ENCODE results near the gene TTC9C. TPM values are rescaled to one million over a fixed set of nuclear protein-coding genes. Genes with fewer than 3 reads are reported as not detected.

TTC9C gene
- total and polyA plus RNA-seq, 2 of the 8 experiments (the other 6 are each of a cell fraction or from before 2014, with no cell fraction given): 25.4 to 34.1 TPM

- TF ChIP-seq, protein P1, sequence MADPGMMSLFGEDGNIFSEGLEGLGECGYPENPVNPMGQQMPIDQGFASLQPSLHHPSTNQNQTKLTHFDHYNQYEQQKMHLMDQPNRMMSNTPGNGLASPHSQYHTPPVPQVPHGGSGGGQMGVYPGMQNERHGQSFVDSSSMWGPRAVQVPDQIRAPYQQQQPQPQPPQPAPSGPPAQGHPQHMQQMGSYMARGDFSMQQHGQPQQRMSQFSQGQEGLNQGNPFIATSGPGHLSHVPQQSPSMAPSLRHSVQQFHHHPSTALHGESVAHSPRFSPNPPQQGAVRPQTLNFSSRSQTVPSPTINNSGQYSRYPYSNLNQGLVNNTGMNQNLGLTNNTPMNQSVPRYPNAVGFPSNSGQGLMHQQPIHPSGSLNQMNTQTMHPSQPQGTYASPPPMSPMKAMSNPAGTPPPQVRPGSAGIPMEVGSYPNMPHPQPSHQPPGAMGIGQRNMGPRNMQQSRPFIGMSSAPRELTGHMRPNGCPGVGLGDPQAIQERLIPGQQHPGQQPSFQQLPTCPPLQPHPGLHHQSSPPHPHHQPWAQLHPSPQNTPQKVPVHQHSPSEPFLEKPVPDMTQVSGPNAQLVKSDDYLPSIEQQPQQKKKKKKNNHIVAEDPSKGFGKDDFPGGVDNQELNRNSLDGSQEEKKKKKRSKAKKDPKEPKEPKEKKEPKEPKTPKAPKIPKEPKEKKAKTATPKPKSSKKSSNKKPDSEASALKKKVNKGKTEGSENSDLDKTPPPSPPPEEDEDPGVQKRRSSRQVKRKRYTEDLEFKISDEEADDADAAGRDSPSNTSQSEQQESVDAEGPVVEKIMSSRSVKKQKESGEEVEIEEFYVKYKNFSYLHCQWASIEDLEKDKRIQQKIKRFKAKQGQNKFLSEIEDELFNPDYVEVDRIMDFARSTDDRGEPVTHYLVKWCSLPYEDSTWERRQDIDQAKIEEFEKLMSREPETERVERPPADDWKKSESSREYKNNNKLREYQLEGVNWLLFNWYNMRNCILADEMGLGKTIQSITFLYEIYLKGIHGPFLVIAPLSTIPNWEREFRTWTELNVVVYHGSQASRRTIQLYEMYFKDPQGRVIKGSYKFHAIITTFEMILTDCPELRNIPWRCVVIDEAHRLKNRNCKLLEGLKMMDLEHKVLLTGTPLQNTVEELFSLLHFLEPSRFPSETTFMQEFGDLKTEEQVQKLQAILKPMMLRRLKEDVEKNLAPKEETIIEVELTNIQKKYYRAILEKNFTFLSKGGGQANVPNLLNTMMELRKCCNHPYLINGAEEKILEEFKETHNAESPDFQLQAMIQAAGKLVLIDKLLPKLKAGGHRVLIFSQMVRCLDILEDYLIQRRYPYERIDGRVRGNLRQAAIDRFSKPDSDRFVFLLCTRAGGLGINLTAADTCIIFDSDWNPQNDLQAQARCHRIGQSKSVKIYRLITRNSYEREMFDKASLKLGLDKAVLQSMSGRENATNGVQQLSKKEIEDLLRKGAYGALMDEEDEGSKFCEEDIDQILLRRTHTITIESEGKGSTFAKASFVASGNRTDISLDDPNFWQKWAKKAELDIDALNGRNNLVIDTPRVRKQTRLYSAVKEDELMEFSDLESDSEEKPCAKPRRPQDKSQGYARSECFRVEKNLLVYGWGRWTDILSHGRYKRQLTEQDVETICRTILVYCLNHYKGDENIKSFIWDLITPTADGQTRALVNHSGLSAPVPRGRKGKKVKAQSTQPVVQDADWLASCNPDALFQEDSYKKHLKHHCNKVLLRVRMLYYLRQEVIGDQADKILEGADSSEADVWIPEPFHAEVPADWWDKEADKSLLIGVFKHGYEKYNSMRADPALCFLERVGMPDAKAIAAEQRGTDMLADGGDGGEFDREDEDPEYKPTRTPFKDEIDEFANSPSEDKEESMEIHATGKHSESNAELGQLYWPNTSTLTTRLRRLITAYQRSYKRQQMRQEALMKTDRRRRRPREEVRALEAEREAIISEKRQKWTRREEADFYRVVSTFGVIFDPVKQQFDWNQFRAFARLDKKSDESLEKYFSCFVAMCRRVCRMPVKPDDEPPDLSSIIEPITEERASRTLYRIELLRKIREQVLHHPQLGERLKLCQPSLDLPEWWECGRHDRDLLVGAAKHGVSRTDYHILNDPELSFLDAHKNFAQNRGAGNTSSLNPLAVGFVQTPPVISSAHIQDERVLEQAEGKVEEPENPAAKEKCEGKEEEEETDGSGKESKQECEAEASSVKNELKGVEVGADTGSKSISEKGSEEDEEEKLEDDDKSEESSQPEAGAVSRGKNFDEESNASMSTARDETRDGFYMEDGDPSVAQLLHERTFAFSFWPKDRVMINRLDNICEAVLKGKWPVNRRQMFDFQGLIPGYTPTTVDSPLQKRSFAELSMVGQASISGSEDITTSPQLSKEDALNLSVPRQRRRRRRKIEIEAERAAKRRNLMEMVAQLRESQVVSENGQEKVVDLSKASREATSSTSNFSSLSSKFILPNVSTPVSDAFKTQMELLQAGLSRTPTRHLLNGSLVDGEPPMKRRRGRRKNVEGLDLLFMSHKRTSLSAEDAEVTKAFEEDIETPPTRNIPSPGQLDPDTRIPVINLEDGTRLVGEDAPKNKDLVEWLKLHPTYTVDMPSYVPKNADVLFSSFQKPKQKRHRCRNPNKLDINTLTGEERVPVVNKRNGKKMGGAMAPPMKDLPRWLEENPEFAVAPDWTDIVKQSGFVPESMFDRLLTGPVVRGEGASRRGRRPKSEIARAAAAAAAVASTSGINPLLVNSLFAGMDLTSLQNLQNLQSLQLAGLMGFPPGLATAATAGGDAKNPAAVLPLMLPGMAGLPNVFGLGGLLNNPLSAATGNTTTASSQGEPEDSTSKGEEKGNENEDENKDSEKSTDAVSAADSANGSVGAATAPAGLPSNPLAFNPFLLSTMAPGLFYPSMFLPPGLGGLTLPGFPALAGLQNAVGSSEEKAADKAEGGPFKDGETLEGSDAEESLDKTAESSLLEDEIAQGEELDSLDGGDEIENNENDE (IDR thresholded peaks at IDR 0.05; ENCODE audit: insufficient replicate concordance, low read length): no peak
- TF ChIP-seq KDM4A (IDR thresholded peaks at IDR 0.05; ENCODE audit: low read depth, low read length, severe bottlenecking) (peak; percentile 58), KDM1A (IDR thresholded peaks at IDR 0.05; ENCODE audit: borderline replicate concordance, low read length) (peak; percentile 97), POLR2A (IDR thresholded peaks at IDR 0.05; ENCODE audit: control extremely low read depth in 1 of 2, low read depth in 2 of 2, low read length in 2 of 2) (peak; percentile 78 to 95), BACH1 (IDR thresholded peaks at IDR 0.05; ENCODE audit: low read length) (peak; percentile 50; the same call in 1 of the 2 replicates), FOSL1 (IDR thresholded peaks at IDR 0.05; ENCODE audit: insufficient read depth, low read depth, low read length) (no peak), RBBP5 (IDR thresholded peaks at IDR 0.05; ENCODE audit: borderline replicate concordance, low read depth, low read length) (peak; percentile 36; the same call in 1 of the 2 replicates), SP2 (IDR thresholded peaks at IDR 0.05; ENCODE audit: low read length) (no peak)
- TF ChIP-seq, protein P2, sequence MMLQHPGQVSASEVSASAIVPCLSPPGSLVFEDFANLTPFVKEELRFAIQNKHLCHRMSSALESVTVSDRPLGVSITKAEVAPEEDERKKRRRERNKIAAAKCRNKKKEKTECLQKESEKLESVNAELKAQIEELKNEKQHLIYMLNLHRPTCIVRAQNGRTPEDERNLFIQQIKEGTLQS (IDR thresholded peaks at IDR 0.05; ENCODE audit: insufficient read depth, low read depth, low read length): peak; percentile 75
Measured at GRCh38 chr11:62771144-62772021, 43.1 kb downstream of the TTC9C start, which contains the start of gene TAF6L (continued).

Measured in H1 (cell line).